Activated CD8-positive, alpha-beta memory T cell treated with anti-CD3 and anti-CD28 coated beads, Interleukin-2, amount 50 U/mL, for 4 hours (primary cell): ENCODE results near the gene CCNL1.

ENCODE experiments used
- DNase-seq: peaks from one replicate; pipeline ENCODE4 v3.0.0-alpha.2; 2020

CCNL1 gene

DNA sequence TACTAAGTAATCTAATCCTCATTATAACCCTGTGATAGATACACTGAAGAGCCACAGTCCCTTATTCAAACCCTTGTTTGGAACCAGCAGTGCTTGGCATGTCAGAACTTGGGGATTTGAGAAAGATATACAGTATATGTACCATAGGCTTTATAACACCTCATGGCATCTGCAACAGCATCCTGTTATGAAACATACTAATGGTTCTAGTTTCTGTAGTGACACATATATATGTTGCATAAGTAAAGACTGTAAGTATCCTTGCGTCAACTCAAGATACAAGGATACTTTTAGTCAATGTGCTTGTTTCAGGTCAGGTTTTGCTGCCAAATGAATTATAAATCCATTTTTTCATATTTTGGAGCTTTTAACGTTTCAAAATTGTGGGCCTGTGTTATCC lies 58.5 kb downstream of the CCNL1 start:
- no peak for DNase-seq

DNA sequence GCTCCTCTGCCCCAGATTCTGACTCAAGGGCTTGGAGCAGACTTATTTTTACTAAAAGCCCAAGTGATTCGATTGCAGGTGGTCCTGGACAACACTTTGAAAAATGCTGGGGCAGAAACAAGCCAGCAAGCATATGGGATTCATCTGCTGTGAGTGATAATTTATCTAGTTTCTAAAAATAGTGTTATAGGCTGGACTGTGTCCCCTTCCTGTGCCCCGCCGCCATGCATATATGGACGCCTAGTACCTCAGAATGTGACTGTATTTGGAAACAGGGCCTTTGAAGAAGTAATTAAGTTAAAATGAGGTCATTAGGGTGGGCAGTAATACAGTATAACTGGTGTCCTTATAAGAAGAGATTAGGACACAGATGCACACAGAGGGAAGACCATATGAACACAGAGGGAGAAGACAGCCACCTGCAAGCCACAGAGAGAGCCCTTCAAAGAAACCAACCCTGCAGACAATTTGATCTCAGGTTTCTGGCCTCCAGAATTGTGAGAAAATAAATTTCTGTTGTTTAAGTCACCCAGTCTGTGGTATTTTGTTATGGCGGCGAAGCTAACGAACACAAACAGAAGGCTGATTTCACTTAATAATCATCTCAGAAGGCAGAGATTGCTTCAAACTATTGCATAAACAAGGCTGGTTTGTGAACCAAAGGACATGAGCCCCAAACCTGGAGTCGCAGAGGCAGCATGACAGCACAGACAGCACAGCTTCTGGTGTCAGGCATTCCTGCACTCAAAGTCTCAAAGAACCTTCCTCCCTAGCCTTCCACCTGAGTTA lies 59.1 kb downstream of the CCNL1 start:
- DNase-seq = no peak

DNA sequence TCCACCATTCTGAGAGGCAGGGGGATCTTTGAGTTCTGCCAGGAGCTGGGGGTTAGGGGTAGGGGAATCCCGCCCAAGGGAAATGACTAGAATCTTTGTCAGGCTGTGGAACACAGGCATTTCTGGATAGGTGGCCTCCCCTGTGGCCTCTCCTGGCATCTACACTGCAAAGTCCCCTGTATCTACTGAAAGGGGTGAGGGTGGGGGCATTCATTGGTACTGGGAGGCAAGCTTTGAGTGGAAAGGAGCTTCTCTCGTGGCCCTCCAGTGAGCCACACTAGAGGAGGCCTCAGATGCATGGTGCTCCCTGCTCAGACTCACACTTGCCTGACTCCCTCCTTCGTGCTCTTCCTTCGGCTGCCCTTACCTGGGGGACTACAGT lies 59.9 kb downstream of the CCNL1 start:
- DNase-seq = no peak

DNA sequence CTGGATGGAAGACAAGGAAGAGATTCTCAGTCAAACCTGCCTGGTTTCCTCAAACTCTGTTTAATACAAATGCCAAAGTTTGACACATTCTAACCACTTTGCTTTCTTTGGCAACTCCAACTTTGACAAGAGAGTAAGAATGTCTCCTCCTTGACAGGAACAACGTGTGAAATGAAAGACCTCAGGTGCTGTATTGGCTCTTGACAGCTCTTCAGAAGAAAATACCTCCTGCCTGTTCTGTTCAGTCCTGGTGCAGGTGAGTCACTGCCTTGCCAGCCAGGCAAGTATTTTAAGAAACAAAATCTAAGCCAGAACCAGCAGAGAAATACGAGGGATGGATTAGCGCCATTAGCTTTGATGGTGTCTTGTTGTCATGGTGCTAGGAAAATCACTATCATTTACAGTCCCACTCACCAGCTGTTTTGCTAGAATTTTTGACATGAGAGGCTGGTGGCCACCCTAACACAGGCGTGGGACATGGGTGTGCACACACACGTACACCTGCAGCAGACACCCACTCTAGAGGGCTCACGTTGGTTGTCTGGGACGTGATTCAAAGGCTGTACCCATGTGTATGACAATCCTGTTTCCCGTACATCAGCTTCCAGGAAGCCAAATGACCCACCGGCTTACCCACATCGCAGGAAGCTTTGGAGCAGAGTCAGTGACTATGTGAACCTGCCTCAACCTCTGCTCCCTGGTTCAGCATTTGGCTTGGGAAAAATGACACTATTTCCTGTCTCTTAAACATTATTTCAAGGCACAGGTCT lies 60.4 kb downstream of the CCNL1 start:
- DNase-seq = no peak

DNA sequence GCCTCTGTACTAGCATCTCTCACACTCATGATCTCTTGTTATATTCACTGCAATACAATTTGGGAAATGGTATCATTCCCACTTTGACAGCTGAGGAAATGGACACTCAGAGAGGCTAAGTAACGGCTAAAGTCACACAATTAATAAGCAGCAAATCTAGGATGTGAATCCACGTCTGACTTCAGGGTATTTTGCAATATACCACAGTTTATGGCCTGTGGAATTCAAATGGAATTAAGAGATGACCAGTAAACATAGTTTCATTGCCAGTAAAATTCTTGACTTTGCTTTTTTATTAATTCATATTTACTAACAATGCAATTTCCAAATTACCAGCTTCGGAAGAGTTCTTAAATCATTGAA lies 61.1 kb downstream of the CCNL1 start:
- DNase-seq = no peak

DNA sequence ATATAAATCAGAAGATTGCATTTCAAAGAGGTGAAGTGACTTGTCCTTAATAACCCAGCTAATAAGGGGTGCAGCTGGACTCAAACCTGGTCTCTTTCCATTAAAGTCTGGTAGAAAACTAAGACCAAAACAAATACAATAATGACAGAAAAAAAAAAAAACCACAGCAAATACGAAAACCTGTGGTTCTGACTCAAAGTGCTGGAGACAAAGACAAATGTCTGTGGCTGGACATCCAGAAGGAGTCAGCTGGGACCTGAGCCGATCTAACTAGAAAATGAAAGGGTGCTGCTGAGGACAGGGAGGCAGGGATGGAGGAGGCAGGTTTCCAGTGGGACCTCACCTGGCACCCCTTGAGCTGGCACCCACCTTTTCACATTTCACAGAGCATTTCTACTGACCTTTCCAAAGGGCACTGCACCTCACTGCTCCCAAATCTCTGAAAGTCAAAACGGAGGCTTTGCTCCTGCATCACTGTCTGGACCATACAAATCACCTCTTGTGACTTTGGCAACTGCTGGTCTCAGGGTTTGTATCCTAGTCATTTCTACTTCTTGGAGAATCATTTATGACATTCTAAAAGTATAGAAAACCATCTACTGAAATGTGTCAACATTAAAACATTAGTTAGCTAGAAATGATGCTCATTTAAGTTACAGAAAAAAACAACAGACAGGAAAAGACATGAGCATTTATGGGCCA lies 61.7 kb downstream of the CCNL1 start:
- DNase-seq = no peak
